ENCODE data around the gene AOPEP. TPM values are rescaled to one million over a fixed set of nuclear protein-coding genes. Genes with fewer than 3 reads are reported as not detected.
A peak's percentile ranks its signal among the peaks of the same experiment; 100 is the strongest.

The AOPEP gene
- total RNA-seq, 1 donor from 2014 or later, result 305 TPM

DNA sequence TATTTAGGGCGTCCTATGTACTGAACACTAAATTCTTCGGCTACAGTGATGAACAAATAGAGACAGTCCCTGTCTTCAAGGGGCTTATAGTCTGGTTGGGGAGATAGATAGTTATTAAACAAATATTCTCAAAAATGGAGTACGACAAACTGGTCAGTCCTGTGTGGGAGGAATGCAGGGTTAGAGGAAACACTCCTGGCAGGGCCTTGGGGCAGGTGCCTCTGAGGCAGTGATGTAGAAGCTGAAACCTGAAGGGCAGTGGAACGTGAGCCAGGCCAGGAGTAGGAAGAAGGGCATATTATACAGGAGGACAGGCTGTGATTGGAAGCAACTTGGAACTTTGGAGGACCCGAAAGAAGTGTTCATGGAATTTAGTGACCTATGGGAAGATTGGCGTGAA is 133.4 kb downstream of the AOPEP start:
- H3K9me3 ChIP-seq, result no peaks in the 10 kb centered on the region
- H3K27me3 ChIP-seq, result no peaks in the 10 kb centered on the region
- no peak overlapping the region for H3K4me3 ChIP-seq
- DNase-seq (ENCODE audit: extremely low spot score in 2 of 2), result no peak
- TF ChIP-seq, protein P1, sequence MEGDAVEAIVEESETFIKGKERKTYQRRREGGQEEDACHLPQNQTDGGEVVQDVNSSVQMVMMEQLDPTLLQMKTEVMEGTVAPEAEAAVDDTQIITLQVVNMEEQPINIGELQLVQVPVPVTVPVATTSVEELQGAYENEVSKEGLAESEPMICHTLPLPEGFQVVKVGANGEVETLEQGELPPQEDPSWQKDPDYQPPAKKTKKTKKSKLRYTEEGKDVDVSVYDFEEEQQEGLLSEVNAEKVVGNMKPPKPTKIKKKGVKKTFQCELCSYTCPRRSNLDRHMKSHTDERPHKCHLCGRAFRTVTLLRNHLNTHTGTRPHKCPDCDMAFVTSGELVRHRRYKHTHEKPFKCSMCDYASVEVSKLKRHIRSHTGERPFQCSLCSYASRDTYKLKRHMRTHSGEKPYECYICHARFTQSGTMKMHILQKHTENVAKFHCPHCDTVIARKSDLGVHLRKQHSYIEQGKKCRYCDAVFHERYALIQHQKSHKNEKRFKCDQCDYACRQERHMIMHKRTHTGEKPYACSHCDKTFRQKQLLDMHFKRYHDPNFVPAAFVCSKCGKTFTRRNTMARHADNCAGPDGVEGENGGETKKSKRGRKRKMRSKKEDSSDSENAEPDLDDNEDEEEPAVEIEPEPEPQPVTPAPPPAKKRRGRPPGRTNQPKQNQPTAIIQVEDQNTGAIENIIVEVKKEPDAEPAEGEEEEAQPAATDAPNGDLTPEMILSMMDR (IDR thresholded peaks at IDR 0.05), result no peak
- TF ChIP-seq POLR2AphosphoS5 (IDR thresholded peaks at IDR 0.05; ENCODE audit: insufficient read depth in 1 of 2, low read depth in 1 of 2) (no peak), POLR2A (IDR thresholded peaks at IDR 0.05) (no peak)
- intact Hi-C loops (cut with DNase I), result loop anchor here (10.0 kb wide), 1 partner anchor 145 kb away; no protein-coding TSS in a partner anchor
- H3K4me1 ChIP-seq, result peaks cover 34% of the 10 kb centered on the region
- no peaks in the 10 kb centered on the region for H3K36me3 ChIP-seq
- H3K27ac ChIP-seq, result no peak overlapping the region

- peak in 1 of 2 donors; percentile 3 for TF ChIP-seq POLR2AphosphoS5 (IDR thresholded peaks at IDR 0.05; ENCODE audit: insufficient read depth in 1 of 2, low read depth in 1 of 2)
- no peak for TF ChIP-seq POLR2A (IDR thresholded peaks at IDR 0.05)
- TF ChIP-seq, protein P1 (IDR thresholded peaks at IDR 0.05), result no peak
- peak overlapping the region; percentile 77 for H3K27ac ChIP-seq
- intact Hi-C loops (cut with DNase I), result loop anchor here (10.0 kb wide), 1 partner anchor 144 kb away; no protein-coding TSS in a partner anchor
- no peaks in the 10 kb centered on the region for H3K9me3 ChIP-seq
- no peak overlapping the region for H3K4me3 ChIP-seq
- no peaks in the 10 kb centered on the region for H3K36me3 ChIP-seq
- peaks cover 45% of the 10 kb centered on the region for H3K4me1 ChIP-seq
- no peak for DNase-seq (ENCODE audit: extremely low spot score in 2 of 2)
- no peaks in the 10 kb centered on the region for H3K27me3 ChIP-seq
These were observed 134.4 kb downstream of the AOPEP start for GRCh38 chr9:94860678-94861588.

DNA sequence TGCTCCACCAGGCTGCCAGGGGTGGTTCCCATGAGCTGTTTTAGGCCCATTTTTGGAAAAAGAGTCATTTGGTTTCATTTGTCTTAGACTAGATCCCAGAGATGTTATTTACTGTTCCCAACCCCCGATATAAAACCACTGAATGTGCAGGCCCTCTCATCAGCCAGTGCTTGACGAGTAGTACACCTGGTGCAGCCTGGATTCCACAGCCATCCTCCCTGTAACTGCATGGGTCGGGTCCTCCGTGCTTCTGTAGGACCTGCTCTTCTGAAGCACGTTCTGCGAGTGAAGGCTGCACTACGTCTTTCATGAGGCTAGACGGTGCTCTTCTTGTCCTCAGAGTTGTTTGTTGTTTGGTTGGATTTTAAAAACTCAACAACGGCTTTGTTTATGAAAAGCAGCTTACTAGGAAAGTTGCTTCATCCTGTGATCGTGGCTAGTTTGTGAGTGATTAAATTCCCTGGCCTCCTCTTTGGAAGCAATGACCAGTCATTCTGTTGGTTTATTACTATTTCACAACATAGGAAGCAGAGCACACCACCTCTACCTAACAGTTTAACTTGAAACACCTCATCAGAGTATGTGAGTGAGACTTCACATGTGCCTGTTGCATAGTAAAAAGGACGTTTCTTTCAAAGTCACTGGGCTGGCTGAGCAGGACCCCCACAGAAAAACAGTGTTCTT is 135.2 kb downstream of the AOPEP start:
- TF ChIP-seq POLR2AphosphoS5 (IDR thresholded peaks at IDR 0.05; ENCODE audit: insufficient read depth in 1 of 2, low read depth in 1 of 2), result peak in 1 of 2 donors; percentile 19
- TF ChIP-seq, protein P1 (IDR thresholded peaks at IDR 0.05), result no peak
- Histone ChIP-seq H3K4me1 (peaks cover 52% of the 10 kb centered on the region), H3K36me3 (no peaks in the 10 kb centered on the region), H3K27me3 (no peaks in the 10 kb centered on the region), H3K27ac (peak overlapping the region; percentile 77), H3K4me3 (no peak overlapping the region), H3K9me3 (no peaks in the 10 kb centered on the region)
- no peak for DNase-seq (ENCODE audit: extremely low spot score in 2 of 2)
- intact Hi-C loops (cut with DNase I), result loop anchor here (10.0 kb wide), 1 partner anchor 143 kb away; no protein-coding TSS in a partner anchor

DNA sequence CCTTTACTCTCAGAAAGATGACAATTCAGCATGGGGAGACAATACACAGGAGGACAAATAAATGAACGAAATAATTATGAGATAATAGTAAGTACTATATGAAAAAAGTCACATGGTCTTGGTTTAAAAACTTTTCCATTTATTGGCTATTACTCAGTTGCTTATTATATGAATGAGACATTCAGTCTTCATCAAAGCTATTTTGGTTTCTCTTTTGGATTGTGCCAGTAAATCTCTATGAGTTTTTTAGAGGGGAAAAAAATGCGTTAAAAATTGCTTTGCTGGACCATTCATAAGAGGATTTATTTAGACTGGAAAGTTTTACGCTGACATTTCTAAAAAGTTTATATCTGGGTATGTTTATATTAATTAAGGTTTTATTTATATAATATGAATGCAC is 137.7 kb downstream of the AOPEP start:
- no peak for DNase-seq (ENCODE audit: extremely low spot score in 2 of 2)
- Histone ChIP-seq H3K36me3 (no peaks in the 10 kb centered on the region), H3K9me3 (no peaks in the 10 kb centered on the region), H3K4me3 (no peak overlapping the region), H3K27me3 (no peaks in the 10 kb centered on the region), H3K4me1 (peaks cover 77% of the 10 kb centered on the region), H3K27ac (peak overlapping the region; percentile 89)
- TF ChIP-seq POLR2A (IDR thresholded peaks at IDR 0.05) (no peak), POLR2AphosphoS5 (IDR thresholded peaks at IDR 0.05; ENCODE audit: insufficient read depth in 1 of 2, low read depth in 1 of 2) (no peak)
- TF ChIP-seq, protein P1 (IDR thresholded peaks at IDR 0.05), result no peak
- intact Hi-C loops (cut with DNase I), result loop anchor here (10.0 kb wide), 1 partner anchor 141 kb away; no protein-coding TSS in a partner anchor
